H1 (cell line): ENCODE measurements around the gene FUT4. TPM values are rescaled to one million over a fixed set of nuclear protein-coding genes. Genes with fewer than 3 reads are reported as not detected.

ENCODE experiments used
- BACH1 ChIP-seq: IDR thresholded peaks from 2 replicates; pipeline ENCODE4 v1.6.1; 2012; ENCODE audit warnings: low read length, improper control_type of control experiment
- CHD7 ChIP-seq: fragments of 300-600 bp; sonication (generic); IDR thresholded peaks from 2 replicates; pipeline ENCODE4 v1.7.1; 2012; ENCODE audit warnings: low read length, moderate library complexity, mild to moderate bottlenecking, inconsistent platforms; ENCODE audit not compliant: insufficient replicate concordance
- JUND ChIP-seq: IDR thresholded peaks from 2 replicates; pipeline ENCODE4 v1.6.1; 2011; ENCODE audit warnings: mild to moderate bottlenecking, improper control_type of control experiment, low read length
- KDM1A ChIP-seq: fragments of 200-600, 300-600 bp; sonication (generic); IDR thresholded peaks from 2 replicates; pipeline ENCODE4 v1.7.1; 2016; ENCODE audit warnings: mild to moderate bottlenecking, low read length, borderline replicate concordance
- KDM5A ChIP-seq: fragments of 200-600 bp; IDR thresholded peaks from 2 replicates; pipeline ENCODE4 v1.7.1; 2012; ENCODE audit warnings: mild to moderate bottlenecking, low read length, inconsistent platforms, mixed read lengths
- NRF1 ChIP-seq: IDR thresholded peaks from 2 replicates; pipeline ENCODE4 v1.6.1; 2011; ENCODE audit warnings: mild to moderate bottlenecking, low read depth, low read length, improper control_type of control experiment
- TAF1 ChIP-seq: IDR thresholded peaks from 2 replicates; pipeline ENCODE4 v1.6.1; 2011; ENCODE audit warnings: mild to moderate bottlenecking, low read depth, low read length
- TAF7 ChIP-seq: optimal IDR thresholded peaks from 2 replicates; pipeline ENCODE3; 2011; ENCODE audit warnings: low read depth, mild to moderate bottlenecking, inconsistent platforms, low read length, moderate library complexity, borderline replicate concordance
- USF2 ChIP-seq: IDR thresholded peaks from 2 replicates; pipeline ENCODE4 v1.6.1; 2011; ENCODE audit warnings: low read length, improper control_type of control experiment
- polyA plus RNA-seq, 7 experiments: library from polyadenylated mRNA; depleted of rRNA in 3 of 7; stranded (reverse) in 5 of 7; unstranded in 2 of 7; fragments of >200 nt in 5 of 7; fragments of 200-250 nt in 2 of 7; gene quantifications; 1 replicate in 5 of 7; 2 replicates in 1 of 7; 4 replicates in 1 of 7; pipeline versions ENCODE4 v1.2.1 to v1.2.3, GENCODE V29; 2011 to 2013; ENCODE audit warnings: missing spikeins in 2 of 7, mixed read lengths in 2 of 7
- total RNA-seq: library from RNA; stranded (reverse); fragmentation: NEBNext Ultra II Directional; extraction: Animal tissue kit (Norgen Biotek cat#: 25700); gene quantifications from 2 replicates; pipeline ENCODE4 v1.2.1, GENCODE V29; 2021

FUT4 gene
- total and polyA plus RNA-seq, 2 of the 8 experiments (the other 6 are each of a cell fraction or from before 2014, with no cell fraction given) = 2.6 to 8.0 TPM

GRCh38 chr11:94576306-94576705, 32.6 kb downstream of the FUT4 start (continued):
- TF ChIP-seq CHD7 (no peak), KDM1A (no peak), BACH1 (no peak), TAF7 (no peak), NRF1 (no peak), USF2 (no peak), JUND (no peak), KDM5A (no peak), TAF1 (no peak)
